ENCODE data around the gene BASP1. TPM values are rescaled to one million over a fixed set of nuclear protein-coding genes. Genes with fewer than 3 reads are reported as not detected.

The BASP1 gene
- total RNA-seq, 2 donors from 2014 or later: 3.9 to 8.1 TPM

DNA sequence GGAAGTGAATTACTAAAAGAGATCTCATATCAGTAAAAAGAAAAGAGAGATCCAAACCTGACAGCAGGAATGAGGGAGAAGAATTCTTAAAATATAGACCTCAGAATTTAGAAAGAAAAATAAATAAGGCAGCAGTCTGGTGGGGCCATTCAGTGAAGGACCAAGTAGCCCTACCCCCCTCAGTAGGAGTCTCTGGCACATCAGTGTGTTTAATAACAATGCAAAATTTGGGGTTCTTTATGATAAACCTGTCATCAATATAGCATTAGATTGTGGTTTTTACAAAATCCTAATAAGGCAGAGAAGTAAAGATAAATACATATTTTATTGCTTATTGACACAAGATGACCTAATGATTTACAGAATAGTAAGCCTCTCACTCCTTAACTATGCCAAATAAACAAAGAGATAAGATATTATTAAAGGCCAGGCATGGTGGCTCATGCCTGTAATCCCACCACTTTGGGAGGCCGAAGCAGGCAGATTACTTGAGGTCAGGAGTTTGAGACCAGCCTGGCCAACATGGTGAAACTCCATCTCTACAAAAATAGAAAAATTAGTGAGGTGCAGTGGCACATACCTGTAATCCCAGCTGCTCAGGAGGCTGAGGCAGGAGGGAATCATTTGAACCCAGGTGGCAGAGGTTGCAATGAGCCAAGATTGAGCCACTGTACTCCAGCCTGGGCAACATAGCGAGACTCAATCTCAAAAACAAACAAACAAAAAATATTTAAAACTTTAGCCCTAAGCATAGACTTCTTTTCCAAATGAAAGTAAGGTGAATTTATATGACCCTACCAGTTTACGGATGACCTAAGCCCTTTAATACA is 108.6 kb downstream of the BASP1 start:
- Mint-ChIP-seq H3K4me3 (no peak overlapping the region), H3K27me3 (no peaks in the 10 kb centered on the region), H3K9me3 (peaks cover 21% of the 10 kb centered on the region), H3K36me3 (no peaks in the 10 kb centered on the region), H3K27ac (no peak overlapping the region), H3K4me1 (ENCODE audit: low read depth in 2 of 2) (no peaks in the 10 kb centered on the region)
- ATAC-seq (no peak), DNase-seq (ENCODE audit: low spot score) (no peak)
